Measurements from ENCODE around the gene SNTG2. TPM values are rescaled to one million over a fixed set of nuclear protein-coding genes. Genes with fewer than 3 reads are reported as not detected.

The SNTG2 gene
- total and polyA plus RNA-seq, 4 donors = not detected

DNA sequence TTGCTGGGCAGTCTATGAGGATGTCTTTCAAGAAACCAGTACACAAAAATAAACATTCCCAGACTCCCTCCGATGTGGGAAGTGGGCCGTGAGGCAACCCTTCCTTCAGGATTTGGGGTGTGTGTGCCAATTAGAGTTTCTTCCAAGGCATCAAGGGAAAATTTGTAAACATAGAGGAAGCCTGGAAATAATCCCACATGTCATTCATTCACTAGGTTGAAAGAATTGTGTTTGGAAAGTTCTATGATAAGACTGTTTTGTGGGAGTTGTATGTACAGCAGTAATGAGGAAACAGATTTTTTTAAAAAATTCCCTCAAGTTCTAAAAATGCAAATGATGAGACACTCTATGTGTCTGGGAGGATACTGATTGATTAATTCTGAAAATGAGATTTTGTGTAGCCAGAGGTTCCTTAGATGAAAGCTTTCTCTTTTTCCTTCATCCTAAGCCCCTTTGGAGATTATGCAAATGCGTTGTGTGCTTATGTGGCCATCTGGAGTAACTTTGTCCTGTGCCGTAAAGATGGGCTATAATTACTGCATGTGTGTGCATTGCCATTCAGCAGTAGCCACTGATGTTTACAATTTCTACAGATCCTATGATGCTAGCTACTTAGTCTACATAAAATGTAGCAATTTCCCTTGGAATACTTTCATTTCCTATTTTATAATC lies 354.8 kb downstream of the SNTG2 start:
- Histone ChIP-seq H3K4me1 (ENCODE audit: control insufficient read depth in 4 of 4, insufficient read depth in 4 of 4, low read length in 3 of 4) (no peaks in the 10 kb centered on the region), H3K36me3 (ENCODE audit: control insufficient read depth in 4 of 4, insufficient read depth in 3 of 4, low read depth in 1 of 4, low read length in 3 of 4) (no peaks in the 10 kb centered on the region), H3K27ac (ENCODE audit: low read depth in 1 of 2, low read length in 2 of 2) (no peak overlapping the region), H3K27me3 (ENCODE audit: control insufficient read depth in 4 of 4, insufficient read depth in 4 of 4, low read length in 3 of 4) (peaks cover 0 to 6% (median 0%) of the 10 kb centered on the region in 4 donors), H3K4me3 (ENCODE audit: low read depth in 1 of 3, low read length in 3 of 3) (no peak overlapping the region), H3K9me3 (ENCODE audit: control insufficient read depth in 4 of 4, low read length in 3 of 4) (no peaks in the 10 kb centered on the region), H3K9ac (ENCODE audit: low read depth in 1 of 2, low read length in 2 of 2) (no peak overlapping the region)
- TF ChIP-seq HNF4A (conservative IDR thresholded peaks at IDR 0.05) = no peak
- TF ChIP-seq GABPA (IDR thresholded peaks at IDR 0.05 in 1 of 2, conservative IDR thresholded peaks at IDR 0.05 in 1 of 2) = no peak
- TF ChIP-seq SP1 (IDR thresholded peaks at IDR 0.05) = no peak
- TF ChIP-seq, protein P1, sequence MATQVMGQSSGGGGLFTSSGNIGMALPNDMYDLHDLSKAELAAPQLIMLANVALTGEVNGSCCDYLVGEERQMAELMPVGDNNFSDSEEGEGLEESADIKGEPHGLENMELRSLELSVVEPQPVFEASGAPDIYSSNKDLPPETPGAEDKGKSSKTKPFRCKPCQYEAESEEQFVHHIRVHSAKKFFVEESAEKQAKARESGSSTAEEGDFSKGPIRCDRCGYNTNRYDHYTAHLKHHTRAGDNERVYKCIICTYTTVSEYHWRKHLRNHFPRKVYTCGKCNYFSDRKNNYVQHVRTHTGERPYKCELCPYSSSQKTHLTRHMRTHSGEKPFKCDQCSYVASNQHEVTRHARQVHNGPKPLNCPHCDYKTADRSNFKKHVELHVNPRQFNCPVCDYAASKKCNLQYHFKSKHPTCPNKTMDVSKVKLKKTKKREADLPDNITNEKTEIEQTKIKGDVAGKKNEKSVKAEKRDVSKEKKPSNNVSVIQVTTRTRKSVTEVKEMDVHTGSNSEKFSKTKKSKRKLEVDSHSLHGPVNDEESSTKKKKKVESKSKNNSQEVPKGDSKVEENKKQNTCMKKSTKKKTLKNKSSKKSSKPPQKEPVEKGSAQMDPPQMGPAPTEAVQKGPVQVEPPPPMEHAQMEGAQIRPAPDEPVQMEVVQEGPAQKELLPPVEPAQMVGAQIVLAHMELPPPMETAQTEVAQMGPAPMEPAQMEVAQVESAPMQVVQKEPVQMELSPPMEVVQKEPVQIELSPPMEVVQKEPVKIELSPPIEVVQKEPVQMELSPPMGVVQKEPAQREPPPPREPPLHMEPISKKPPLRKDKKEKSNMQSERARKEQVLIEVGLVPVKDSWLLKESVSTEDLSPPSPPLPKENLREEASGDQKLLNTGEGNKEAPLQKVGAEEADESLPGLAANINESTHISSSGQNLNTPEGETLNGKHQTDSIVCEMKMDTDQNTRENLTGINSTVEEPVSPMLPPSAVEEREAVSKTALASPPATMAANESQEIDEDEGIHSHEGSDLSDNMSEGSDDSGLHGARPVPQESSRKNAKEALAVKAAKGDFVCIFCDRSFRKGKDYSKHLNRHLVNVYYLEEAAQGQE (IDR thresholded peaks at IDR 0.05) = no peak
- TF ChIP-seq RAD21 (IDR thresholded peaks at IDR 0.05) = no peak
- no peak for TF ChIP-seq NR2F2 (IDR thresholded peaks at IDR 0.05)
- no peak for TF ChIP-seq JUND (IDR thresholded peaks at IDR 0.05)
- TF ChIP-seq, protein P2, sequence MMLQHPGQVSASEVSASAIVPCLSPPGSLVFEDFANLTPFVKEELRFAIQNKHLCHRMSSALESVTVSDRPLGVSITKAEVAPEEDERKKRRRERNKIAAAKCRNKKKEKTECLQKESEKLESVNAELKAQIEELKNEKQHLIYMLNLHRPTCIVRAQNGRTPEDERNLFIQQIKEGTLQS (IDR thresholded peaks at IDR 0.05) = no peak
- no peak for TF ChIP-seq HNF4G (IDR thresholded peaks at IDR 0.05)
- no peak for TF ChIP-seq FOXA2 (IDR thresholded peaks at IDR 0.05)
- TF ChIP-seq, protein P3, sequence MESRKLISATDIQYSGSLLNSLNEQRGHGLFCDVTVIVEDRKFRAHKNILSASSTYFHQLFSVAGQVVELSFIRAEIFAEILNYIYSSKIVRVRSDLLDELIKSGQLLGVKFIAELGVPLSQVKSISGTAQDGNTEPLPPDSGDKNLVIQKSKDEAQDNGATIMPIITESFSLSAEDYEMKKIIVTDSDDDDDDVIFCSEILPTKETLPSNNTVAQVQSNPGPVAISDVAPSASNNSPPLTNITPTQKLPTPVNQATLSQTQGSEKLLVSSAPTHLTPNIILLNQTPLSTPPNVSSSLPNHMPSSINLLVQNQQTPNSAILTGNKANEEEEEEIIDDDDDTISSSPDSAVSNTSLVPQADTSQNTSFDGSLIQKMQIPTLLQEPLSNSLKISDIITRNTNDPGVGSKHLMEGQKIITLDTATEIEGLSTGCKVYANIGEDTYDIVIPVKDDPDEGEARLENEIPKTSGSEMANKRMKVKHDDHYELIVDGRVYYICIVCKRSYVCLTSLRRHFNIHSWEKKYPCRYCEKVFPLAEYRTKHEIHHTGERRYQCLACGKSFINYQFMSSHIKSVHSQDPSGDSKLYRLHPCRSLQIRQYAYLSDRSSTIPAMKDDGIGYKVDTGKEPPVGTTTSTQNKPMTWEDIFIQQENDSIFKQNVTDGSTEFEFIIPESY (IDR thresholded peaks at IDR 0.05) = no peak
- no peak for TF ChIP-seq RXRA (IDR thresholded peaks at IDR 0.05)
- TF ChIP-seq, protein P4, sequence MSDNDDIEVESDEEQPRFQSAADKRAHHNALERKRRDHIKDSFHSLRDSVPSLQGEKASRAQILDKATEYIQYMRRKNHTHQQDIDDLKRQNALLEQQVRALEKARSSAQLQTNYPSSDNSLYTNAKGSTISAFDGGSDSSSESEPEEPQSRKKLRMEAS (IDR thresholded peaks at IDR 0.05) = no peak
- TF ChIP-seq FOXA1 (IDR thresholded peaks at IDR 0.05) = no peak
- TF ChIP-seq, protein P5, sequence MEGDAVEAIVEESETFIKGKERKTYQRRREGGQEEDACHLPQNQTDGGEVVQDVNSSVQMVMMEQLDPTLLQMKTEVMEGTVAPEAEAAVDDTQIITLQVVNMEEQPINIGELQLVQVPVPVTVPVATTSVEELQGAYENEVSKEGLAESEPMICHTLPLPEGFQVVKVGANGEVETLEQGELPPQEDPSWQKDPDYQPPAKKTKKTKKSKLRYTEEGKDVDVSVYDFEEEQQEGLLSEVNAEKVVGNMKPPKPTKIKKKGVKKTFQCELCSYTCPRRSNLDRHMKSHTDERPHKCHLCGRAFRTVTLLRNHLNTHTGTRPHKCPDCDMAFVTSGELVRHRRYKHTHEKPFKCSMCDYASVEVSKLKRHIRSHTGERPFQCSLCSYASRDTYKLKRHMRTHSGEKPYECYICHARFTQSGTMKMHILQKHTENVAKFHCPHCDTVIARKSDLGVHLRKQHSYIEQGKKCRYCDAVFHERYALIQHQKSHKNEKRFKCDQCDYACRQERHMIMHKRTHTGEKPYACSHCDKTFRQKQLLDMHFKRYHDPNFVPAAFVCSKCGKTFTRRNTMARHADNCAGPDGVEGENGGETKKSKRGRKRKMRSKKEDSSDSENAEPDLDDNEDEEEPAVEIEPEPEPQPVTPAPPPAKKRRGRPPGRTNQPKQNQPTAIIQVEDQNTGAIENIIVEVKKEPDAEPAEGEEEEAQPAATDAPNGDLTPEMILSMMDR (IDR thresholded peaks at IDR 0.05; ENCODE audit: low read depth, low read length, missing input control) = no peak
- no peak for TF ChIP-seq EGR1 (IDR thresholded peaks at IDR 0.05; ENCODE audit: low read depth in 2 of 2)
- TF ChIP-seq YY1 (IDR thresholded peaks at IDR 0.05) = no peak
- no peak for TF ChIP-seq TAF1 (conservative IDR thresholded peaks at IDR 0.05)
- WGBS = 69% methylated on average over 4 of the region's 4 CpGs
- DNase-seq (ENCODE audit: low spot score) = no peak
